Pancreas (tissue), 10 donors: ENCODE measurements around the gene BZW1. TPM values are rescaled to one million over a fixed set of nuclear protein-coding genes. Genes with fewer than 3 reads are reported as not detected.

Source experiments
- ATAC-seq, 4 donors: fragments of 200-7000 bp; cut with Tn5 transposase; one replicate each; pipeline versions ENCODE4 v1.8.0 to v1.9.1; 2020; ENCODE audit warnings: mild to moderate bottlenecking in 4 of 4, moderate library complexity in 4 of 4
- DNase-seq, 6 donors: peaks; one replicate each; pipeline ENCODE4 v3.0.0-alpha.2; 2020
- FAIRE-seq: peaks from 2 replicates; lab custom pipeline; 2012; peaks lifted over from hg19 to GRCh38; lab: Jason Lieb, UNC
- H3K27ac ChIP-seq, 4 donors: fragments of 200-600 bp; sonication (generic); 1 replicate in 3 of 4; 2 replicates in 1 of 4; pipeline versions ENCODE4 v1.5.0 to v1.8.0; 2020
- H3K27me3 ChIP-seq, 4 donors: fragments of 200-600 bp; one replicate each; pipeline ENCODE4 v1.8.0; 2021
- H3K36me3 ChIP-seq, 3 donors: fragments of 200-600 bp; sonication (generic) in 1 of 3; one replicate each; pipeline versions ENCODE4 v1.5.0 to v1.8.0; 2020 to 2021
- H3K4me1 ChIP-seq, 3 donors: fragments of 200-600 bp; one replicate each; pipeline ENCODE4 v1.8.0; 2021
- H3K4me3 ChIP-seq, 4 donors: fragments of 200-600 bp; sonication (generic) in 2 of 4; one replicate each; pipeline versions ENCODE4 v1.5.0 to v1.8.0; 2020 to 2021
- H3K9me3 ChIP-seq, 4 donors: fragments of 200-600 bp; one replicate each; pipeline ENCODE4 v1.8.0; 2021
- WGBS, 2 donors: extraction: QIAGEN DNeasy Blood & Tissue Kit; methylation state at CpG; one replicate each; pipeline ENCODE4 v1.1.7; 2013; 5-methylcytosine and 5-hydroxymethylcytosine counted together
- intact Hi-C, 3 donors: fragments of 100-400 bp; cut with DNase I; formaldehyde crosslinking; loops; one replicate each; pipeline versions ENCODE4 v1.11.1 to v1.14.2; 2022
- polyA plus RNA-seq, 2 donors: library from polyadenylated mRNA; stranded (reverse); fragments of 200-250 nt; gene quantifications; one replicate each; pipeline ENCODE4 v1.2.3, GENCODE V29; 2013
- total RNA-seq, 6 donors: library from RNA; stranded (reverse); fragmentation: NEBNext Ultra II Directional in 4 of 6; extraction: Animal tissue kit (Norgen Biotek cat#: 25700) in 4 of 6; gene quantifications; one replicate each; pipeline versions ENCODE4 v1.2.1 to v1.2.4, GENCODE V29; 2021 to 2023
- TF ChIP-seq, protein P1 (sequence below), 4 donors: fragments of 200-600 bp; sonication (generic) in 3 of 4; IDR thresholded peaks; one replicate each; pipeline versions ENCODE4 v1.5.0 to v1.8.0; 2021; ENCODE audit warnings: antibody characterized with exemption in 4 of 4
- donor health status: healthy with polysubstance abuse.
- donor health status: DM: no; HTN: no; CAD: no; lungs with moderate emphysema.
- donor health status: DM: no; HTN: no; CAD: no.
- donor health status: control.
- donor health status: control.
- donor health status: Bipolar disorder and iron deficiency.
- donor health status: DM: yes; HTN: yes; CAD: no.
- donor health status: DM: no; HTN: no; CAD: no.
- donor health status: DM: no; HTN: no; CAD: no.
- donor health status: DM: yes; HTN: yes; CAD: no.

The BZW1 gene
- total and polyA plus RNA-seq, 8 donors: 9.7 to 85.7 (median 50.4) TPM

DNA sequence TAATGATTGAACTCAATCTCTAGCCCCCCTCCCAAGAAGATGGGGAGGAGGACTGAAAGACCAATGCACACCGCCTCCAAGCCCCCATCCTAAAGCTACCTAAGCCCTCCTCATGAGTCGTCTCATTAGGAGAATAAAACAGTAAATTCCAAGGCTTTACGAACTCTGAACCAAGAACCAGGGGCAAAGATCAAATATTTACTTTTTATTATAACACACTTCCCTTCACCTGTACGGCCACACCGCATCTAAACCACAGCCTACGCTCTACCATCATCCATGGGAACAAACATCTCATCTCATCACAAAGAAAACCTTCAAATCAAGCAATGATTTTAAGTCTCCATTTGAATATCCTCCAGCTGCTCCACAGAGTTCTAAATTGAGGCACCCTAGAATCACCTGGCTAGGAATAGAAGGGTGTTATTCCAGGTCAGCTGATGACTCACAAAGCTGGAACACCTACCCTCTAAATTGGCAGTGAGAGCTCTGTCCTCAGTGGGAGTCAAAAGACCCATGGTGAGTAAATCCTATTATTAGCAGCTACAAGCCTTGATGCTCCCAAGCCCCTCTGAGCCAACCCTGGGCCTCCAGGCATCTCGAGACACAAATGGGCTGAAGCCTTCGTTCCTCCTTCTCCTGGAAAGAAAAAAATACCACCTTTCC lies 45.6 kb upstream of the BZW1 start:
- no peaks in the 10 kb centered on the region for H3K36me3 ChIP-seq
- FAIRE-seq (no peak), ATAC-seq (no peak), DNase-seq (no peak)
- intact Hi-C loops: no loop called here
- no peaks in the 10 kb centered on the region for H3K27me3 ChIP-seq
- TF ChIP-seq, protein P1, sequence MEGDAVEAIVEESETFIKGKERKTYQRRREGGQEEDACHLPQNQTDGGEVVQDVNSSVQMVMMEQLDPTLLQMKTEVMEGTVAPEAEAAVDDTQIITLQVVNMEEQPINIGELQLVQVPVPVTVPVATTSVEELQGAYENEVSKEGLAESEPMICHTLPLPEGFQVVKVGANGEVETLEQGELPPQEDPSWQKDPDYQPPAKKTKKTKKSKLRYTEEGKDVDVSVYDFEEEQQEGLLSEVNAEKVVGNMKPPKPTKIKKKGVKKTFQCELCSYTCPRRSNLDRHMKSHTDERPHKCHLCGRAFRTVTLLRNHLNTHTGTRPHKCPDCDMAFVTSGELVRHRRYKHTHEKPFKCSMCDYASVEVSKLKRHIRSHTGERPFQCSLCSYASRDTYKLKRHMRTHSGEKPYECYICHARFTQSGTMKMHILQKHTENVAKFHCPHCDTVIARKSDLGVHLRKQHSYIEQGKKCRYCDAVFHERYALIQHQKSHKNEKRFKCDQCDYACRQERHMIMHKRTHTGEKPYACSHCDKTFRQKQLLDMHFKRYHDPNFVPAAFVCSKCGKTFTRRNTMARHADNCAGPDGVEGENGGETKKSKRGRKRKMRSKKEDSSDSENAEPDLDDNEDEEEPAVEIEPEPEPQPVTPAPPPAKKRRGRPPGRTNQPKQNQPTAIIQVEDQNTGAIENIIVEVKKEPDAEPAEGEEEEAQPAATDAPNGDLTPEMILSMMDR (IDR thresholded peaks at IDR 0.05): no peak
- no peaks in the 10 kb centered on the region for H3K4me1 ChIP-seq
- no peaks in the 10 kb centered on the region for H3K9me3 ChIP-seq
- H3K27ac ChIP-seq: no peak overlapping the region
- WGBS, 2 donors: 83 to 87% methylated on average over 8 of the region's 8 CpGs
- H3K4me3 ChIP-seq: no peak overlapping the region

DNA sequence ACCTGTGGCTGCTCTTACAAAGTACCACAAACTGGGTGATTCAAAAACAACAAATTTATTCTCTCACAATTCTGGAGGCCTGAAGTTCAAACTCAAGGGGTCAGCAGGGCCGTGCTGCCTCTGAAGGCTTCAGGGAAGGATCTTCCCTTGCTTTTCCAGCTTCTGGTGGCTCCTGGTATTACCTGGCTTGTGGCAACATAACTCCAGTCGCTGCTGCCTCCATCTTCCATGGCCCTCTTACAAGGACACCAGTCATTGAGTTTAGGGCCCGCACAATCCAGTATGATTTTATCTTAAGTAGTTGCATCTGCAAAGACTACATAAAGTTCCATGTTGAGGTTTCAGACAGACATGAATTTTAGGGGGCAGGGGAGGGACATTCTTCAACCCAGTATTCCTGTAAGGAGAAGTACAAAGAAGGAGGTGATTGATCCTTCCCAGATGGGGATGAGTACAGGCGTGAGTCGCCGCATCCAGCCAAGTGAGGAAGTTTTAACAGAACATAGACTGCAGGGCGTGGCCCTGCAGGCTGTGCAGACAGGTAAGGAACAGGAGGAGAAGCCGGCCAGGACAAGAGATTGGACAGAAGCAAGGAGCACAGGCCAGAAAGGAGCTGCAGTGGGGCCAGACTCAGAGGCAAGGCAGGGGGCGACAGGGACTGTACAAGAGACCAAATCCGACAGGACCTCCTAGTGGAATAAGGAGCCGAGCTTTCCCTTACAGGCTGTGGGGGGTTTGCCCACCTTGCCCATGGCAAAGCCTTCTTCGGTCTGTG lies 44.4 kb upstream of the BZW1 start:
- DNase-seq (no peak), ATAC-seq (no peak), FAIRE-seq (no peak)
- Histone ChIP-seq H3K4me3 (no peak overlapping the region), H3K36me3 (no peaks in the 10 kb centered on the region), H3K27me3 (no peaks in the 10 kb centered on the region), H3K9me3 (no peaks in the 10 kb centered on the region), H3K27ac (no peak overlapping the region), H3K4me1 (no peaks in the 10 kb centered on the region)
- 74 to 80% methylated on average over 12 of the region's 12 CpGs for WGBS, 2 donors
- intact Hi-C loops: no loop called here
- TF ChIP-seq, protein P1 (IDR thresholded peaks at IDR 0.05): no peak

DNA sequence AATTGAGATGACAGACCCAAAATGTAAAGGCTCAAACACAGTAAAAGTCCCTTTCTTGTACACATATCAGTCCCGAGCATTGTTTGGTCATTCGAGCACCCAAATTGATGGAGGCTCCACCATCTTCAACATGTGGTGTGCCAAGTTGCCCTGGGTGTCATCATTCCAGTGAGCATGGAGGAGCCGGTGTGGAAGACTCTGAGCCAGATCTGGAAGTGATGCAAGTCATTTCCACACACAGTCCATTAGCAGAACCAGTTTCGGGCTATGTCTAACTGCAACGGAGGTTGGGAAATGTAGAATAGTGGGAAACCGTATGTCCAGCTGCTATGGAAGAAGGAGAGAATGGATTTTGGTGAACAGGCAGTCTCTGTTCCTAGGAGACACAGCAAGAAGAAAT lies 40.9 kb upstream of the BZW1 start:
- no peaks in the 10 kb centered on the region for H3K9me3 ChIP-seq
- no peaks in the 10 kb centered on the region for H3K36me3 ChIP-seq
- no peaks in the 10 kb centered on the region for H3K4me1 ChIP-seq
- 85 to 91% methylated on average over 6 of the region's 6 CpGs for WGBS, 2 donors
- no peak overlapping the region for H3K27ac ChIP-seq
- H3K4me3 ChIP-seq: no peak overlapping the region
- H3K27me3 ChIP-seq: no peaks in the 10 kb centered on the region
- TF ChIP-seq, protein P1 (IDR thresholded peaks at IDR 0.05): no peak
- no peak for FAIRE-seq
- no peak for DNase-seq
- ATAC-seq: no peak
- intact Hi-C loops: no loop called here

DNA sequence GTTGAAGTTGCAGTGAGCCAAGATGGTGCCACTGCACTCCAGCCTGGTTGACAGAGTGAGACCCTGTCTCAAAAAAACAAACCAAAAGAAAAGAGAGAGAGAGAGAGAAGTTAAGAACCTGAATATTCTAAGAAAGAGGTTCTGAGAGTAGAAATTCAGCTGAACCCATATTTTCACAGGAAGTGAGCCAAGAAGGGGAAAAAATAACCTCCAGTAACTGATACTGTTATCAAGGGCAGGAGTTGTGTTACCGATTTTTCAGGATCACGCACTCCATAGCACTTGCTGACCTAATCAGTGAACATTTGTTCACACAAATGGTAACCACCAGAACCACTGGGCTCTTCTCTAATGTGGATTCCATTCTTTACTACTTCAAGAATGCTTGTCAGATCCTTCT lies 39.1 kb upstream of the BZW1 start:
- Histone ChIP-seq H3K9me3 (no peaks in the 10 kb centered on the region), H3K36me3 (no peaks in the 10 kb centered on the region), H3K27ac (no peak overlapping the region), H3K4me1 (no peaks in the 10 kb centered on the region), H3K4me3 (no peak overlapping the region), H3K27me3 (no peaks in the 10 kb centered on the region)
- DNase-seq (no peak), ATAC-seq (no peak), FAIRE-seq (no peak)
- intact Hi-C loops: no loop called here
- TF ChIP-seq, protein P1 (IDR thresholded peaks at IDR 0.05): no peak
- 54 to 61% methylated on average over 2 of the region's 2 CpGs for WGBS, 2 donors

DNA sequence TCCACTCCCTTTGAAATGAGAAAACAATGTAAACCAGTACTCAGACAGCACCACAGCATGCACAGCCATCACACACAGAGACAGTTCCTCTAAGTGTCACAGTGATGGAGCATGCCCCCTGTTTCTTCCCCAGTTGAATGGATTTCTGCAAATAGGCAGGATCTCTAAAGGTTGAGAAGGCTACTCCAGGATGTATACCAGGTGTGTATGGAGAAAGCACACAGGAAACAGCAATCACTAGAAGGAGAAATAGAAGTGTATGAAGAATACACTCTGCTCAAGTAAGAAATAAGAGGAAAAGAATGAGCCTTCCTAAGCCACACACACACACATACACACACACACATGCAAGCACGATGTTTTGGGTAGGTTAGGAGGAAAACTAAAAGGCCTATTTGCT lies 38.6 kb upstream of the BZW1 start:
- no peaks in the 10 kb centered on the region for H3K9me3 ChIP-seq
- H3K4me3 ChIP-seq: no peak overlapping the region
- H3K36me3 ChIP-seq: no peaks in the 10 kb centered on the region
- ATAC-seq (no peak), DNase-seq (no peak), FAIRE-seq (no peak)
- TF ChIP-seq, protein P1 (IDR thresholded peaks at IDR 0.05): no peak
- H3K27me3 ChIP-seq: no peaks in the 10 kb centered on the region
- 98 to 100% methylated on average over 1 of the region's 1 CpG for WGBS, 2 donors
- no peak overlapping the region for H3K27ac ChIP-seq
- no peaks in the 10 kb centered on the region for H3K4me1 ChIP-seq
- intact Hi-C loops: no loop called here
